GM08714 (cell line): Measurements from ENCODE around the gene CD300E.

ENCODE experiments used
- H3K4me3 ChIP-seq: fragments of 200-500 bp; sonication (Bioruptor generic); 2 replicates; pipeline ENCODE4 v1.5.1; 2014; ENCODE audit warnings: mild to moderate bottlenecking, low read length, inconsistent platforms
- ZNF274 ChIP-seq: IDR thresholded peaks from 2 replicates; pipeline ENCODE4 v1.6.1; 2012; ENCODE audit warnings: mild to moderate bottlenecking, low read depth, low read length

The CD300E gene

GRCh38 chr17:74623693-74624093 lies at the start of gene CD300E:
TSS of gene CD300E (minus strand) at chr17:74623738. CDS start at chr17:74623621, 117 bp downstream.
- no peak for TF ChIP-seq ZNF274

GRCh38 chr17:74671031-74671771 lies 47.7 kb upstream of the CD300E start:
- TF ChIP-seq ZNF274: no peak
- H3K4me3 ChIP-seq: no peak overlapping the region

More at GRCh38 chr17:74623693-74624093, at the start of gene CD300E:
- no peak within 1 kb of the TSS for H3K4me3 ChIP-seq

- TF ChIP-seq ZNF274: no peak
- no peak overlapping the region for H3K4me3 ChIP-seq
Observed at GRCh38 chr17:74670329-74670728, 46.8 kb upstream of the CD300E start.

GRCh38 chr17:74663561-74663960 lies 40.0 kb upstream of the CD300E start:
- no peak for TF ChIP-seq ZNF274
- H3K4me3 ChIP-seq: no peak overlapping the region

- TF ChIP-seq ZNF274: no peak
- H3K4me3 ChIP-seq: no peak overlapping the region
Observed at GRCh38 chr17:74659889-74660288, 36.4 kb upstream of the CD300E start.

GRCh38 chr17:74658620-74659019 lies 35.1 kb upstream of the CD300E start:
- no peak for TF ChIP-seq ZNF274

GRCh38 chr17:74654742-74655141 lies 31.2 kb upstream of the CD300E start:
- no peak for TF ChIP-seq ZNF274

More at GRCh38 chr17:74658620-74659019, 35.1 kb upstream of the CD300E start:
- no peak overlapping the region for H3K4me3 ChIP-seq

GRCh38 chr17:74652020-74652419 lies 28.5 kb upstream of the CD300E start:
- TF ChIP-seq ZNF274: no peak
- H3K4me3 ChIP-seq: no peak overlapping the region

More at GRCh38 chr17:74654742-74655141, 31.2 kb upstream of the CD300E start:
- no peak overlapping the region for H3K4me3 ChIP-seq

- no peak for TF ChIP-seq ZNF274
- H3K4me3 ChIP-seq: no peak overlapping the region
Observed at GRCh38 chr17:74649909-74650308, 26.4 kb upstream of the CD300E start.

GRCh38 chr17:74647871-74648672 lies 24.5 kb upstream of the CD300E start:
- no peak overlapping the region for H3K4me3 ChIP-seq
- no peak for TF ChIP-seq ZNF274

- no peak for TF ChIP-seq ZNF274
- no peak overlapping the region for H3K4me3 ChIP-seq
Observed at GRCh38 chr17:74646231-74646630, 22.7 kb upstream of the CD300E start.

GRCh38 chr17:74645010-74645409 lies 21.5 kb upstream of the CD300E start:
- no peak overlapping the region for H3K4me3 ChIP-seq
- TF ChIP-seq ZNF274: no peak

- H3K4me3 ChIP-seq: no peak overlapping the region
- TF ChIP-seq ZNF274: no peak
Observed at GRCh38 chr17:74644419-74644818, 20.9 kb upstream of the CD300E start.

- H3K4me3 ChIP-seq: no peak overlapping the region
- no peak for TF ChIP-seq ZNF274
Observed at GRCh38 chr17:74643826-74644225, 20.3 kb upstream of the CD300E start.

GRCh38 chr17:74642995-74643394 lies 19.5 kb upstream of the CD300E start:
- TF ChIP-seq ZNF274: no peak

More at GRCh38 chr17:74642995-74643394, 19.5 kb upstream of the CD300E start:
- H3K4me3 ChIP-seq: no peak overlapping the region
